Activated effector memory CD4-positive, alpha-beta T cell treated with anti-CD3 and anti-CD28 coated beads, Interleukin-2, amount 50 U/mL, for 16 hours (primary cell): Measurements from ENCODE around the gene STRN3.
A peak's percentile ranks its signal among the peaks of the same experiment; 100 is the strongest.
"Not testable (repeated sequence)": the region's sequence is repeated elsewhere in the genome, so short reads cannot be mapped to it uniquely, and the experiment has no call there.

Experiments used
- DNase-seq: peaks from one replicate; pipeline ENCODE4 v3.0.0-alpha.2; 2020

STRN3 gene

DNA sequence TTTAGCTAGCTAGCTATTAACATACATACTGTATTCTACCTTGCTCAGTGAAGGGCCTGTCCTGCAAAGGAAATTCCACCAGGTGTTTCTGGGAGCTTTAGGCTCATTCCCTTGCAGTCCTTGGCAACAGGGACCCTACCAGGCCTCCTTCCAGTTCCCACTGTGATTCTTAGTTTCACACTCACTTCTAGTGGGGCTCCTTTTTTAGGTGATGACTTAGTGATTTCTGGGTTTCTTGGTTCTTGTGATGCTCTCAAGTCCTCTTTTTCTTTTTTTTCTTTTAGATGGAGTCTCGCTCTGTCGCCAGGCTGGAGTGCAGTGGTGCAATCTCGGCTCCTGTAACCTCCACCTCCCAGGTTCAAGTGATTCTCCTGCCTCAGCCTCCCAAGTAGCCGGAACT is 10.4 kb upstream of the STRN3 start:
- no peak for DNase-seq

DNA sequence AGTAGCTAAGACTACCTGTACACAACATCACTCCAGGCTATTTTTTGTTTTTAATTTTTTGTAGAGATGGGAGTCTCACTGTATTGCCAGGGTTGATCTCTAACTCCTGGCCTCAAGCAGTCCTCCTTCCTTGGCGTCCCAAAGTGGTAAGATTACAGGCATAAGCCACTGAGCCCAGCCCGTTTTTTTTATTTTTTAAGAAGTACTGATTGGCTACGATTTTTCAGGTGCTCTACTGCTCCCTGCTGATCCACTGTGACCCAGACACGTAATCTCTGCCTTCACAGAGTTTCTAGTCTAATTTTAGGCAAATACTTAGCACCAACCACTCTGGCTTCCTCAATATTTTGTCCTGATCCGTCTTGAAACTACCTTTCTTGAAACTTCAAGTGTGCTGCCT is 4.3 kb upstream of the STRN3 start:
- DNase-seq = no peak

DNA sequence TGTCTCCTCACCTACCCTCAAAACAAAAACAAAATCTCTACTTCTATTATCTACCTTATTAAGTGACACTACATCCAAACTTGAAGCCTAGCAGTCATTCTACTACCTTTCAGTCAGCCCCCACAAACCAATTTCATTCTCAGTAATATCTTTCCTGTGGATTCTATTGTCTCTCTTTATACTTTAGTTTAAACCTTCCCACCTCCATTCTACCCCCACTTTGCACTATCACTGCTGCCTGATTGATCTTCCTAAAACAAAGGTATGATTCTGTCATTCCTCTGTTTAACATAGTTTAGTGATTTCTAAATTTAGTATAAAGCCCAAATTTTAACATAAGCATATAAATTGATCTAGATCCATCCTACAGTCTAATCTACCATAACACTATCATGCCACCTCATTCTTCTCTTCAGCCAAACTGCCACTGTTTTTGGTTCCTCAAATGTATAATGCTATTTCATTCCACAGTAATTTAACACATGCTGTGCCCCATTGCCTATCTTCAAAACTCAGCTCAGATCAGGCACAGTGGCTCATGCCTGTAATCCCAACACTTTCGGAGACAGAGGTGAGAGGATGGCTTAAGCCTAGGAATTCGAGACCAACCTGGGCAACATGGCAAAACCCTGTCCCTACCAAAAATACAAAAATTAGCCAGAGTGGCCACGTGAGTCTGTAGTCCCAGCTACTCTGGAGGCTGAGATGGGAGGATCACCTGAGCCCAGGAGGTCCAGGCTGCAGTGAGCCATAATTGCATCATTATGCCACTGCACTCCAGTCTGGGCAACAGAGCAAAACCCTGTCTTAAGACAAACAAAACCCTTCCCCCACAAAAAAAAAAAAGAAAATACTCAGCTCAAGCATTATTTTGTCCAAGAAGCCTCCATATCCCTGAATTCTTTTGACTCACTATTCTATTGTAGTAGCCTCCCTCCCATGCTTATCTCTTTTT is 3.1 kb upstream of the STRN3 start:
- DNase-seq = no peak

DNA sequence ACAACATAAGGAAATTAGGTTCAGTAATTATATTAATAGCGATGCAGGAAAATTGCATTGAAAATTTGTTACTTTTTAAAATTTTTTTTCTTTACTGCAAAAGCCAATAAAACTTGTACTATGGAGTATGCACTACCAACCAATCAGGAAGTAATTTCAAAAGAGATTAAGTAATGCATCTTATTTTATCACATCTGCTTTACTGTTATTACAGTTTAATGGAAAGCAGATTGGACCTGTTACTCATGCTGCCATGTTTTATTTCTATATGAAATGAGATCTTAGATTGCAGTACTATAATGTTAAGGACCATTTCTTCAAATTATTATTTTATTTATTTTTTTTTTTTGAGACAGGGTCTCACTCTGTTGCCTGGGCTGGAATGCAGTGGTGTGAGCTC is 1.7 kb upstream of the STRN3 start:
- DNase-seq = no peak

DNA sequence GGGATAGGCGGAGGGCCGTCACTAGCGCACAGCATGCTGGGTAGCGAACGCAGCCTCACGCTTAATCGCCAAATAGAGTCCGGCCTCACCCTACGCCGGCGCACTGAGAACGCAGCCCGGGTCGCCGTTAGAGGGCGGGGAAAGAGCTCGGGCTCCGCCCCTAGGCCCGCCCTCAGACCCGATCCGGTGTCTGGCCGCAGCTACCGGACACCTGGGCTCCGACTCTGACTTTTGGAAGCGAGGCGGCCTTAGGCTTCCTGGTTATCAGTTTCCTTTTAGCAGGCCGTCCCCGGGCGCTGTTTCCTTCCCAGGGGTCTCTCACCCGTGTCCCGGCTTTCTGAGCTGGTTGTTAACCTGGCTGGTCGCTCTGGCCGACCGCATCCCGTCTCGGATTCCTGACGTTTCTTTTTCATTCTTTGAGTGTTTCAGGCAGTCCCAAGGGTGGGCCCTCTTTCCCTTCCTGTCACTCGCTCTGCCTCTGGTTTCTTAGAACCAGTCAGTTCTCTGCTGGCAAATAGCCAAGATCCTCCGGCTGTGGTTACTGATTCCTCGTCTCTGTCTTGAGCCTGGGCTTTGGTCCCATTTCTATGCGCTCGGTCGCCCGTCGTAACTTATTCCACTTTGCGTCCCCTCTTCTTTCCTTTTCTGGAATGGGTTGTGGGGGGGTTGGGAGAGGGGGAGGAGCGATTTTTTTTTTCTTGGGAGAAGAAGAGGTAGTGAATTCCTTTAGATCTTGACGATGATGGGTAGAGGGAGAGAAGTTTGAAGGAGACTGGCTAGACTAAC is 464 bp upstream of the STRN3 start:
- DNase-seq = peak; percentile 97

DNA sequence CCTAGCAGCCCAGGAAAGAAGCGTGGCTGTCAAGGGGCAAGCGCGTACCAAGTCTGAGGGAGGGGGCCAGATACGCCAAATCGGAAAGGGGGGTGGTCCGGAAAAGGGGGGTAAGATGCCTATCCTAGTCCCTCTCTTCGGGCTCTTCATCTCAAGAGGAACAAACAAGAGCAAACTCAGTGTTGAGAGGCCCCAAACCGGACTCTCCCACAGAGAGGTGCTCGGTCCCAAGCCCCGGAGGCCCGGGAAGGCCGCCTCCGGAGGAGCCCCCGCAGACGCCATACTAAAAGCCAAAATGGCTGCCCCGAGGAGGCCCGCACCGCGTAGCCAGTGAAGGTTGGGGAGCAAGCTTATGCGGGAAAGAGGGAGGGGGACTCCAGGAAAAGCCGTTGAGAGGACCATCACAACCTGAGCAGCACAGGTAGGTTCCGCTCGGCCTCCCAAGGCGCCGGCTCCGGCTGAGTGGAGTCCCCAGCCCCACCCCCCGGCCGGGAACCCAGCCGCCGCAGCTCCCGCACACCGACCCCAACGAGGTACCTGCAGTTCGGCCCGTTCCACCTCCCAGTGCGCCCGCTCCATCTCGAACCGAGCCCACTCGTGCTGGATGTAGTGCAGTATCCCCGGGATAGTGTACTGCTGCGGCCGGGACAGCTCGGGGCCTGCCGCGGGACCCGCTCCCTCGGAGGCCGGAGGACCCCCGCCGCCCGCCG is 657 bp downstream of the STRN3 start, which contains the start of gene AP4S1:
TSS of gene AP4S1 (plus strand) at position 283 of the 710 bp plus-strand sequence. CDS start 40,548 bp downstream, outside the sequence.
- peak; percentile 84 for DNase-seq

DNA sequence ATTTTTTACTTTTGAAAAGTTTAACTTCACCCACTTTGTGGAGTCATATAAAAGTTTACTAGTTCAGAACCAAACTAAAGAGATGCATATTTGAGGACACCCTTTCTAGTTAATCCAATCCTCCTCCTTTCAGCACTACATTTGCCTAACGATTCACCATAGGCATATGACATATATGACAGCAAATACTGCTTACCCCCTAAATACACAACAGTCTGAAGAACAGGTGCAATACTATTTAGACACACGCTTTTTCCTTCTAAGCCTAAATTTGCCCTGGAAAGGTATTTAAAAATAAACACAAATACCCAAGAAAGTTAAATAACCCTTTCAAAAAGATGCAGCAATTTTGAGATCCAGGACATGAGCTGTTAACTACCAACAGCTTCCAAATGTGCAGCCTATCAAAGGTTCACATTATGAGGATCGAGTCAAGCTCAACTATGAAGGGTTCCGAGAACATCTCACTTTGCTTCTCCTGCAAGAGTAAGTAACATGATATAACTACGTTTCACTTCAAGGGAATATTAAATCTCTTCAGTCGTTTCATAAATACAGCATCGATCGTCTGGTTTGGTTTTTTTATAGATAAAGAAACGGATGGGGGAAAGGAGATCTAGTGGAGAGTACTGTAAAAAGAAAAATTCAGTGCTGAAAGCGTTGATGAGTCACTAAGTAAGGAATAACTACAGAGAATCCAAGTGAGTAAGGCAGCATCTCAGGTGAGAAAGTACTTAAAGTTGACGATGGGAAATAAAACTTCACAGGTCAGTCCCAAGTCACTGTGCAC is 1.4 kb downstream of the STRN3 start:
- DNase-seq = no peak

DNA sequence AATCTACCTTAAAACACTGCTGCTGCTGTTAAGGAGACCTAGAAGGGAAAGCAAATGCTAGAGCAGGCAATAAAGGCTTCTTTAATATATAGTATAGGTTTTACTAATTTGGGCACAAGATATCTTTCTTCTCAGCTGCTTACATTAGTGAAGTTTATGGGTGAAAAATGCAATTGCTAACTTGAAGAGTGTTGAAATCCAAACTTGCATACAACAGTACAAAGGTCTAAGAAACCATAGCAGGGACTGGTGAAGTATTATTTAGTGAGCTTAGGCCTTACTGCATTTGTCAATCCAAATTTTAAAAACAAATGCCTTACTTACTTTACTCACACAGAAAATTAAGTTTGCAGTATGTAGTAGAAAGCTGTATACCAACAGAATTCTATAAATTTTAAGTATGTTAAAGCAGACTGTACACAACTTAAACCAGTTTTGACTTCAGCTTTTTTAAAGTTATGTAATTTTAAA is 2.1 kb downstream of the STRN3 start:
- DNase-seq = no peak

DNA sequence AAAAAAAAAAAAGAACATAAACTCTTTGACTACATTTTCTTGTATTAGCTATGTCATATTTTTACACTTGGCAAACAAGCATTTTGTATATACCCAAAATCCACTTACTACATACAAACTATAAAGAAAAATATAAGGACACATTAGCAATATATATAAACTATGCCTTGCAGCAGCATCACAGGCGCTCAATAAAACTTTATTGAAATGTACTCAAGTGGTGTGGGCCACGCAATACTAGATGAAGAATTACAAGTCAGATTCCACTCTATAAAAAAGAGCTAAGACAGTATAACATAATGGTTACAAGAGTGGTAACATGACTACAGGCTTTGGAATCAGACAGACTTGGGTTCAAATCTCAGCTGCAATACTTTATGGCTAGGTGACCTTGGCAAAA is 3.8 kb downstream of the STRN3 start:
- no peak for DNase-seq

DNA sequence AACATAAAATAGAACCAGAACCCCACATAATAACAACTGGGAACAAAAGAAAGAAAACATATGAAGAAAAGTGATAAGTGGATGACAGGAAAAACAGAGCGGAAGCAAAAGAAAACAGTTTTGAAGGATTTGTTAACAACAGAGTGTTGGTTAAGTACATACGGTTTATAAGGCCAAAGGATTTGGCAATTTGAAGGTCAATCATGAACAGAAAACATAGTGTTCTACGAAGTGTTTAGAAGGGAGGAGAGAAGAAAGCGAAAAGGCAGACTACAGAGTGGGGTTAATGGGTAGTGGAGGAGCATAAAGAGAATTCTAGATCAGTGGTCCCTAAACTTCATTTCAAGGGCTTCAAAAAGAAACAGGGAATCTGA is 4.6 kb downstream of the STRN3 start:
- DNase-seq = no peak

DNA sequence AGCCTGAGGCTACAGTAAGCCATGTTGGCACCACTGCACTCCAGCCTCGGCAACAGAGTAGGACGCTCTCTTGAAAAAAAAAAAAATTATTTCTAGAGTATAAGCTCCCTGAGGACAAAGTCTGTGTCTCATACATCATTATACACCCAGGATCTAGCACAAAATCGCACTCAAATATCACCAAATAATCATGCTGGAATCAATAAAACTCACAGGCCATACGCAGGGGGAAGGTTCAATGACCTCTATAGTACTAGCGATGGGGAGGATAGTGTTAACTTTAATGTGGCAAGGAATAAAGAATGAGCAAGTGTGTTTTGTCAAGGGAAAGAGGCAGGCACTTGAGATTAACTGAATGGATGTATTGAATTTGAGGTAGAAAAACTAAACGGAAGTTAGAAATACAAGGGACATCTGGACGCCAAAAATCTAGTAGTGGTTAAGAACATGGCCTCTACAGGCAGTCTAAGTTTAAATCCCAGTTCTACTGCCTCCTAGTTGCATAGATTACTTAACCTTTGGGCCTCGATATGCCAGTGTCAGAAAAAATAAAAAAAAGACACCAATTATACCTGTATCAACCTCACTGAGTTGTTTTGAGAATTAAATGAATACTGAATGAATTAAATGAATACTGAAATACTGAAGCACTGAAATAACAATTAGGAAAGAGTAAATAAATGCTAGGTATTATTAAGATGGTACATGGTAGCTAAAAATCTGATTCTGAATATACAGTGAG is 5.2 kb downstream of the STRN3 start:
- DNase-seq = no peak

DNA sequence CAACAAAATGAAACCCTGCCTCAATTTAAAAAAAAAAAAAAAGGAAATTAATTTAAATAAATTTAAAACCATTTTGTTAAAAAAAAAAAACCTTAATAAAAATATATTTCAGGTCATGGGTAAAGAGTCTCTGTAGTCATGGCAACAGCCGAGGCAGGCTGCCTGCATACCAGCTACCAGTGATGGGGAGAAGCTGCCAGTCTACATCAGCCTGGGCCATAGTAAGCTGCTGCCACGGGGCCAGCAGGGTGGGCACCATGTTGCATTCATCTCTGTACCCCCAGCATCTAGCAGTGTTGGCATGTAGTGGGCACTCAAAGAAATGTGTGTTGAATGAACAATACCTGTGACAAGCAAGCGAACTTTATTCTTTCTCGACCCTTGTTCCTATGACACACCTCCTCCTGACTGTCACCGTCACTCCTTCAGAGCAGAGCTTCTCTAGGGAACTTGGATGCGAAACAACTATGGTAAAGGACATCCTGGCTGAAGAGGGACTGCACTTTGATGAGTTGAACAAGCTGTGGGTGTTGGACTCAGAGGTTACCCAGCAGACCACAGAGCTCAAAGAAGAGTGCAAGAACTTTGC is 8.0 kb downstream of the STRN3 start:
- DNase-seq = no peak

DNA sequence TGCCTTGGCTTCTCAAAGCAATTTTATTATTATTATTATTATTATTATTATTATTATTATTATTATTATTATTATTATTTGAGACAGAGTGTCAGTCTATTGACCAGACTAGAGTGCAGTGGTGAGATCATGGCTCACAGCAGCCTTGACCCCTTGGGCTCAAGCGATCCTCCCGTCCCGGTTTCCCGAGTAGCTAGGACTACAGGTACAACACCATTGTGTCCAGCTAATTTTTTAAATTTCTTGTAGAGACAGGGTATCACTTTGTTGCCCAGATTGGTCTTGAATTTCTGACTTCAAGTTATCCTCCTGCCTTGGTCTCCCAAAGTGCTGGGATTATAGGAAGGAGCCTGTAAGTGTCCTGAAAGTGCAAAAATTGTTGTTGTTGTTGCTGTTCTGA is 12.3 kb downstream of the STRN3 start:
- no peak for DNase-seq

DNA sequence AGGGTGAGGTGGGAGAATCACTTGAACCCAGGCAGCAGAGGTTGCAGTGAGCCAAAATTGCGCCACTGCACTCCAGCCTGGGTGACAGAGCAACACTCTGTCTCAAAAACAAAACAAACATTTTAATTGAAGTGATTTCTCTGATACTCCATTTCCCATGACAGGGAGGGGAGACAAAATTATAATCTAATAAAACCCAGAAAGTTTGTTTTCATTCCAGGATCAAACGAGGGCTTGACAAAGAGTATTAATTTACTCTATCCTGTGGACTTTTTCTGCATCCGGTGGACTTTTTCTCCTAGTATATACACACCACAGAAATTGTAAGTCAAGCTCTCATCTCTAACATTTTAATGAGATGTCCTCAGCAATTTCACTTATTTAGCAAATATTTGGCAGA is 15.2 kb downstream of the STRN3 start:
- DNase-seq = no peak

DNA sequence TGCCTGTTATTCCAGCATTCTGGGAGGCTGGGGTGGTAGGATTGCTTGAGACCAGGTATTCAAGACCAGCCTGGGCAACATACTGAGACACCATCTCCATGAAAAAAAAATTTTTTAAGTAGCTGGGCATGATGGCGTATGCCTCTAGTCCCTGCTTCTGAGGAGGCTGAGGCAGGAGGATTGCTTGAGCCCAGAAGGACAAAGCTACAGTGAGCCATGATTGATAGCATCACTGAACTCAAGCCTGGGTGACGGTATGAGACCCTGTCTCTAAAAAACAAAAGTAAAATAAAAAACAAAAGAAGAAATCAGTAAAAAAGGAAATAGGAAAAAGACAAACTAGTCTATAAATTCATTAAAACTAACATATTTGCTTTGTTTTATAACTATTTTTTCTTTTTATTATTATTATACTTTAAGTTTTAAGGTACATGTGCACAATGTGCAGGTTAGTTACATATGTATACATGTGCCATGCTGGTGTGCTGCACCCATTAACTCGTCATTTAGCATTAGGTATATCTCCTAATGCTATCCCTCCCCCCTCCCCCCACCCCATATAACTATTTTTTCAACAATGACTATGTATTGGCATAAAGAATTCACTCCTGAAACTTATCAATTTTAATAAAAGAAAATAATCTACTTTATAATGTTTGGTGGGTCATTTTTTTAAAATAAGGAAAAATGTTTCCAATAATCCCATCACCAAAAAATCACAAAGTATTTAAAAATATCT is 16.2 kb downstream of the STRN3 start:
- no peak for DNase-seq

DNA sequence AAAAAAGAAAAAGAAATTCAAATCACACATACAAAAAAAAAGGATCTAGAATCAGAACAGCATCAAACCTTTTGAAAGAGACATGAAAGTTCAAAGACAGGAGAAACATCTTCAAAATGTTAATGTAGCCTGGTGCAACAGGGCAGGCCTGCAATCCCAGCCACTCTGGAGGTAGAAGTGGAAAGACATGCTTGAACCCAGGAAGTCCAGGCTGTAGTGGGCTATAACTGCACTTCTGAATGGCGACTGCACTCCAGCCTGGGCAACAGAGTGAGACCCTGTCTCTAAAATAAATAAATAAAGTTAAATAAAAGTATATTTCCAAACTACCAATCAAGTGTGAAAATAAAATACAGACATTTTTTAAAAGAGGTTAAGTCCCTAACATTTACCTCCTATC is 19.5 kb downstream of the STRN3 start:
- DNase-seq = no peak

DNA sequence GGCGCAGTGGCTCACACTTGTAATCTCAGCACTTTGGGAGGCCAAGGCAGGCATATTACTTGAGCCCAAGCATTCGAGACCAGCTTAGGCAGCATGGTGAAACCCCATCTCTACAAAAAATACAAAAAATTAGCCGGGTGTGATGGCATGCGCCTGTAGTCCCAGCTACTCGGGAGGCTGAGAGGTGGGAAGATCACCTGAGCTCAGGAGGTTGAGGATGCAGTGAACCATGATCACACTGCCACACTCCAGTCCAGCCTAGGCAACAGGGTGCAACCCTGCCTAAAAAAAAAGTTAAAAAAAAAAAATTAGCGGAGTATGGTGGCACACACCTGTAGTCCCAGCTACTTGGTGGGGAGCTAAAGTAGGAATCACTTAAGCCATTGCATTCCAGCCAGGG is 22.2 kb downstream of the STRN3 start:
- DNase-seq = not testable (repeated sequence)

DNA sequence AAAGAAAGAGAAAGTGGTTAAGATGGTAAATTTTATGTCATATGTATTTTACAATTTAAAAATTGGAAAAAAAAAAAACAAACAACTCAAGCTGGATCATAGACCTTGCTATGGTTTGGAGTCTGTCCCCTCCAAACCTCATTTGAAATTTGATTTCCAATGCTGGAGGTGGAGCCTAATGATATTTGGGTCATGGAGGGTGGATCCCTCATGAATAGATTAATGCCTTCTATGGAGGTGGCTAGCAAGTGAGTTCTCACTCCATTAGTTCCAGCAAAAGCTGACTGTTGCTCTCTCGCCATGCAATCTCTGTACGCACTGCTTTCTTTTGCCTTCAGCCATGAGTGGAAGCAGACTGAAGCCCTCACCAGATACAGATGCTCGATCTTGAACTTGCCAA is 22.9 kb downstream of the STRN3 start:
- DNase-seq = no peak

DNA sequence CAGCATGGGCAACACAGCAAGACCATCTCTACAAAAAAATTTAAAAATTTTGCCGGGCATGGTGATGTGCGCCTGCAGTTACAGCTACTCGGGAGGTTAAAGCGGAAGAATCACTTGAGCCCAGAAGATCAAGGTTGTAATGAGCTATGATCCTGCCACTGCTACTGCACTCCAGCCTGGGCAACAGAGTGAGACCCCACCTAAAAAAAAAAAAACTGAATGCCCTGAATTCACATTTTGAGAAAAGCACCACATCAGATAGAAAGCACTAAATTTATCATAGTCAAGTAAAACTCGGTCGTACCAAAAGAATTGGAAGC is 24.9 kb downstream of the STRN3 start:
- DNase-seq = no peak

DNA sequence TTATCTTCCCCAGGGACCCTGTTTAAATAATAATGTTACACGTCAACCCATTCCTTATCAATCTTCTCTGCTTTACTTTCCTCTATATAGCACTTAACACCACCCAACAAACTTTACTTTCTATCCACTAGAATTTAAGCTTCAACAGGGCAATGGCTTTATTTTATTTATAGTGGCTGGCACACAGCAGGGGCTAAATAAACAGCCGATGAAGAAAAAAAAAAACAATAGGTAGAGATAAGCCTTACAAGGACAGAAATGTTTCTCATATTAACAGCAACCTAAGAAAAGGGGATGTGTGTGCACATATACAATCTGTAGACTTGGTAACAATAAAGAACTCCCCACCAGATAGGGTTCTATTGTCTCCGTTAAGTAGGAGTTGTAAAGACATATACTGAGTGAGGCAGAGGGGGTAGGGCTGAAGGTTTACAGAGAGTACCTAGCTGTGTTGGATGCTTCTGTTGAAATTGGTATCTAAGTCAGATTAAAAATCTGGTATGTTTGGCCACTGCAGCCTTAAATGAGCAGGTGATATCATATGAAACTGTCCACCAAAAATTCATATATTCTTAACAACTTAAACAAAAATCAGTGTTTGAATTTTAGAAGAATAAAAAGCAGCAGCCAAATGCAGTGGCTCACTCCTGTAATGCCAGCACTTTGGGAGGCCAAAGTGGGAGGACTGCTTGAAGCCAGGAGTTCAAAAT is 25.4 kb downstream of the STRN3 start:
- no peak for DNase-seq
